GM18499 (cell line): Measurements from ENCODE around the gene NOC4L.
"Not testable (repeated sequence)": the region's sequence is repeated elsewhere in the genome, so short reads cannot be mapped to it uniquely, and the experiment has no call there.

Source experiments
- ATAC-seq: cut with Tn5 transposase; IDR thresholded peaks from one replicate; pipeline ENCODE4 v1.9.1; 2021; ENCODE audit warnings: moderate number of reproducible peaks; ENCODE audit not compliant: insufficient read depth, unreplicated experiment

NOC4L gene

DNA sequence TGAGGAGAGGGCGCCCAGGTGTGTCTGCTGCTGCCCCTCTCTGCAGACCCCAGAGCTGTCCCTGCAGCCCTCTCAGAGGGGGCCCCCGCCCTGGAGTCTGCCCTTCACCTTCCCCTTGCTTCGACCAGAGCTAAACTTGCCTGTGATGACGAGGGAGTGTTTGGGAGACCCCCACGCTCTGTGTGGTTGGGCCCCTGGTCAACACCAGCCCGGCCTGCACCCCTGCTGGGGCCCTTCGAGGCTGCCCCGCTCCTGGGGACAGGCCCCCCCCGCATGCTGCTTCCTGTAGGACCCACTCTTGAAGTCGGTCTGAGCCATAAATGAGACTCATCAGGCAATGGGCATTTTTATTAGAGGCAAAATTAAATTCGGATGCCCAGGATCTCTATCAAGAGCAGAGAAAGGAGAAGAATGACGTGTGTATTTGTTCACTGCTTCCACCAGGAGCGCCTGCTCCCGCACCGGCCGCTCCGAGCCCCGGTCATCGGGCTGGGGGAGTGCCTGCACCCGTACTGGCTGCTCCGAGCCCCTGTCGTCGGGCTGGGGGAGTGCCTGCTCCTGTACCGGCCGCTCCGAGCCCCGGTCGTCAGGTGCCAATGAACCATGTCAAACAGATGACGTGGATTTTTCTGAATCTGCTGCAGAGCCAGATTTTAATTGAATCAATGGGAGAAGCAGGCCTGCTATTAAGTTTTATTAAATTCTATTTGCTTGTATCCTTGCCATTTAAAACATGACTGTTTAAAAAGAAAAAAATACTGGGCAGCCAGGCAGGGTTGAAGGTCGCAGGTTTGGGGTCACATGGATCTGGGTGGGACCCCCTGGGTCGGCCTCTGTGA is 47.7 kb downstream of the NOC4L start:
- ATAC-seq = no peak

DNA sequence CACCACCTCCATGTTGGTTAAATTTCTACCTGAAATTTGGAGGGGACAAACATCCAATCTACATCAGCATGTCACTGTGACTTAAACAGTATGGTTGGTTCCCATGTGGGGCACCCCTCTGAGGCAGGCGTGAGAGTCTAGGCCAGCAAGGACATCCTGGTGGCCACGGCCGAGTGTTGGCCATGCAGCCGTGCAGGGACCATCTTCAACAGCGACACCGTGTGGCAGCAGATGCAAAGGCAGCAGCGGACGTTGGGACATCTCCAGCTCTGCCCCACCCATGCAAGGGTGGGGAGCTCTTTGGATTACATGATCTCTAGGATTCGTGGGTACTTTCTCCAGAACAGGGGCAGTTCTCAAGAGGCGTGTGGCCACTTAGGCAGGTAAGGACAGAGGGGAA is 49.8 kb downstream of the NOC4L start:
- no peak for ATAC-seq

- no peak for ATAC-seq
These were observed 50.3 kb downstream of the NOC4L start for GRCh38 chr12:132194556-132194955.

DNA sequence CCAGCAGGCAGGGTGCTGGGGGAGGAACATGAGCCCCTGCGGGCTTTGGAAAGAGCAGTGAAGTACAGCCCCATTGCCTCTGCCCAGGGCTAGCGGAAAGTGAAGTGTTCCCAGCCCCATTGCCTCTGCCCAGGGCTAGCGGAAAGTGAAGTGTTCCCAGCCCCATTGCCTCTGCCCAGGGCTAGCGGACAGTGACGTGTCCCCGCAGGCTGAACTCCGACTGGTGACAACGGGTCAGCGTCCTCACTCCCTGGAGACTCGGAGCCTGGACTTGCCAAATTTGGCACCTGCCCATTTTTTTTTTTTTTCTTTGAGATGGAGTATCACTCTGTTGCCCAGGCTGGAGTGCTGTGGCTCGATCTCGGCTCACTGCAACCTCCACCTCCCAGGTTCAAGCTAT is 51.0 kb downstream of the NOC4L start:
- ATAC-seq = not testable (repeated sequence)

DNA sequence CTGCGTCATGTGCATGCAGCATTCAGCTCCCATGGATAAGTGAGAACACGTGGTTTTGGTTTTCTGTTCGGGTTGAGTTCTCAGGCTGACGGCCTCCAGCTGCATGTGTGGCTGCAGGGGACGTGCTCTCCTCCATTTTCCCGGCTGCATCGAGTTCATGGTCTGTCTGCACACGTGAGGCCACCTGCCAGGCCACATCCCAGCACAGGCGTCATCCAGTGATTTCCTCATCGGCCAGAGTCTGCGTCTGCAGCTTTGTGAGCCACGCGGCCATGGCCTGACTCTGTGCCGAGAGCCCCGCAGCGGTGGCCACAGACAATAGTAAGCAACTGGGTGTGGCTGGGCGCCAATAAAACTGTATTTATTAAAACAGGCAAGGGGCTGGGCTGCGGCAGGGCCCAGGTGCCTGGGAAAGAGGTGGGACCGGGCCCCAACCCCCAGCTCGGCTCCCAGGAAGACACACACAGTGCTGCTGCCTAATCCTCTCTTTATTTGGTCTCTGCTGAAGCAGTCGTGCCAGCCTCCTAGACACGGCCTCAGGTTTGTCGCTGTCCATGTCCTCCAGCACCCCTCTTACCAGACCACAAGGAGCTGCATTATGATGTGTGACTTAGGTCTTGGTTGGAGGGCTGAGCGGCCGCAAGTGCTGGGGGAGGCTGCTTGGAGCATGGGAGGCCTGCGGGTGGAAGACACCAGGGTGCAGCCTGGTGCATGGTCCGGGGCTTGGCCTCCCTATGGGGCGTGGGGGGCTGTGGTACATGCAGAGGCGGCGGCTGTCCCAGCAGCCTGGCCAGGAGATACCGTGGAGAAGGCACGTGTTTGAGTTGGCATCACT is 52.0 kb downstream of the NOC4L start:
- no peak for ATAC-seq

- no peak for ATAC-seq
These were observed 52.7 kb downstream of the NOC4L start for GRCh38 chr12:132196873-132197390.

DNA sequence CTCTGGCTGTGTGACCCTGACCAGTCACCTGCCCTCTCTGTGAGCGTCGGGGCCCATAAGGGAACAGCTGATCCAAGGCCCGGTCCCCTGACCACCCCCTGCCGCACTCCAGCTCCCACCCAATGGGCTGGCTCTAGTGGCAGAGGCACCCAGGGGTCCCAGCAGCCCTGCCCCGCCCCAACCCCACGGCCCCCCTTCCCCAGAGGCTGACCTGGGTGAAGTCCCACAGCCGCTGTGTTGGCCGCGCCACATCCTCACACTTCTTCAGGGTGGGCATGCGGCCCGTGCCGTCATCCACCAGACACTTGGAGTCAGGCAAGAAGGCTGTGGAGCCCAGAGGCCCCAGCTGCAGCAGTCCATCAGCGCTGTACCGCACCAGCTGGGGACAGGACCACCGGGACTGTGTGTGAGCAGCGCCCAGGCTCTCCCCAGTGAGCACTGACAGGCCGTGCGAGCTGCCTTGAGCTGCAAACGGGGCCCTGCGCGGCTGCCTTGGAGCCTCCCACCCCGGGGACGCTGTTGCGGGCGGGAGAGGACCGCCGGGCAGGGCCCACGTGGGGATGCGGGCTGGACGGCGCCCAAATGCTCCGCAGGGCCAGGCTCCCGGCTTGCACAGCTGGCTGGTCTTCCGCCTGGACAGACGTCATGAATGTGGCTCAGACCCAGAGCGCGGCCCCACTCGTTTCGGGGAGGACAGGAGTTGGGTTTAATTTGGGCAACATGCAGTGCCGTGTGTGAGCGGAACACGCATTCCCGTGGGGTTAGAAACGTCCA is 53.5 kb downstream of the NOC4L start:
- ATAC-seq = no peak

GRCh38 chr12:132199101-132199500 is 54.8 kb downstream of the NOC4L start:
- ATAC-seq = no peak

DNA sequence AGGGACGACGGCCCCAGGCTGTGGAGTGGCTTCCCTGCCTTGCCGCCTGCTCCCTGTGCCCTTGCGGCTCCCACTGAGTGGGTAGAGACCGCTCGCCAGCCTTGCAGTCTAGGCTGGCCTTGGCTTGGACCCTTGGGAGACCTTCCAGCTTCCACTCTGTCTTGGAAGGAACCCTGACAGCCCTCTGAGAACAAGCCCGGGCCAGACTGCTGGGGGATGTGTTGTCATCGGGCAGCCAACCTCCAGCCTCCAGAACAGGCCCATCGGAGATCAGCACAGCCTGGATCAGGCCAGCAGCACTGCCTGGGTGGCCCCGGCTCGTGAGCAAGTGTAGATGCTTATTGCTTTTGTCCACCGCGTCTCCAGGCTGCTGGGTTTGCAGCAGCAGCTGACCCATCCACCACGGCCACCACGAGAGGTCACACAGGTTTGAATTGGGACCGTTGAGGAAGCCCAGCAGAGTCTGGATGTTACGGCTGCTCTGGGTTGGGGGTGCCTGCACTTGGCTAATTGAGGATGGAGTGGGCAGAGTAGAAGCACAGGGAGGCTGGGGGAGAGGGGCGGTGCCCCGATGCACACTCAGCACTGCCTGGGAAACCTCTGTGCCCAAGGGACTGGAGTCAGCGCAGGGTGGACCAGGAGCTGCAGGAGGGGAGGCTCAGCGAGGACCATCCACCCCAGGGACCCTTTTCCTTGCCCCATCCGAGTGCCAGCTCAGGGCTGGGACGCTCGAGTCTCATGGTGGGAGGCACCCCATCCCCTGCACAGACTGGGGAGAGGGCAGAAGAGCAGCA is 55.5 kb downstream of the NOC4L start:
- ATAC-seq = no peak

DNA sequence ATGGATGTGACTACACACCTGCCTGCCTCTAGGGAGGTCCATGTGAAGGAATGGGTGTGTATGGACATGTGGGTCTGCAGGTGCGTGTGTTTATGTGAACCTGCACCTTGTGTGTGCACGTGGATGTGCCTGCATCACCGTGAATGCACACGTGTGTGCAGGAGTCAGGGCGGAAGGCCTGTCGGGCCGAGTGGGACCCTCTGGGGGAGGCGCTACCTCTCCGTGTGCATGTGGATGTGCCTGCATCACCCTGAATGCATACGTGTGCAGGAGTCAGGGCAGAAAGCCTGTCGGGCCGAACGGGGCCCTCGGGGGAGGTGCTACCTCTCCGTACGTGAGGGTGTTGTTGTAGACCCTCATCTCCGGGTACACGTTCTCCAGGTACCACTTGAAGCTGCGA is 56.5 kb downstream of the NOC4L start:
- ATAC-seq = no peak

DNA sequence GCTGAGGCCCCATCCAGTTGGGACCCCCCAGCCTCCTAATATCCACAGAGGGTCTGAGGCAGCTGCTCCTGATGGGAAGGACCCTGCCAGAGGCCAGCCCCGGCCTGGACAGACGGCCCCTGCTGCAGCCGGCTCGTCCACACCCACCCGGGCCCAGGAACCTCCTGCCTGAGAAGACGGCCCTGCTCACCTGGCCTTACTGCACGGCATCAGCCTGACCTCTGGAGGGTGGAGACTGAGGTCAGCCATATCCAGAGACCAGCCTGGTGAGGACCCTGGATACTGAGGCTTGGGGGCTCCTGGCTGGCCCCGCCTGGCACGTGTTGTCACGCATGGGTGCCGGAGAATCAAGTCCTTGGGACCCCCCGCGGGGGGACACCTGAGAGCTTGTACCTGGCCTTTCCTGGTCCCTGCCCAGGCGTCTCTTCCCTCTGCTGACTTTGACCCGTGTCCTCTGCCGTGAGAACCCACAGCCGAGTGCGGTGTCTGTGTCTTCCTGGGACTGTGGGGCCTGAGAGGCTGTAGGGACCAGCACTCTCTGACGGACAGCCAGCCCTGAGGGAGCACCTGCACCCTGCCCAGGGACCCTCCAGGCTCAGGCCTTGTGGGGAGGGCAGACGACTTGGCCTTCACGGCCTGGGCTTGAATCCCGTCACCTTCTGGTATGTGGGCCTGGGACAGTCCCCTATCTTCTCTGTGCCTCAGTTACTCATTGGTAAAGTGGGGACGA is 57.3 kb downstream of the NOC4L start:
- ATAC-seq = no peak
